Uterus (tissue), 2 donors: ENCODE measurements around the gene HJV.

Source experiments
- POLR2A ChIP-seq, 2 donors: fragments of 450-650 bp; IDR thresholded peaks; one replicate each; pipeline ENCODE4 v1.6.1; 2016; ENCODE audit warnings: antibody characterized with exemption in 2 of 2, mild to moderate bottlenecking in 1 of 2, moderate library complexity in 1 of 2
- TF ChIP-seq, protein P1 (sequence below), 4 experiments: fragments of 200-600 bp in 2 of 4; fragments of 450-650 bp in 2 of 4; sonication (generic) in 2 of 4; IDR thresholded peaks; one replicate each; pipeline ENCODE4 v1.5.1; 2016 to 2019; ENCODE audit warnings: antibody characterized with exemption in 4 of 4, mild to moderate bottlenecking in 2 of 4, moderate library complexity in 1 of 4

DNA sequence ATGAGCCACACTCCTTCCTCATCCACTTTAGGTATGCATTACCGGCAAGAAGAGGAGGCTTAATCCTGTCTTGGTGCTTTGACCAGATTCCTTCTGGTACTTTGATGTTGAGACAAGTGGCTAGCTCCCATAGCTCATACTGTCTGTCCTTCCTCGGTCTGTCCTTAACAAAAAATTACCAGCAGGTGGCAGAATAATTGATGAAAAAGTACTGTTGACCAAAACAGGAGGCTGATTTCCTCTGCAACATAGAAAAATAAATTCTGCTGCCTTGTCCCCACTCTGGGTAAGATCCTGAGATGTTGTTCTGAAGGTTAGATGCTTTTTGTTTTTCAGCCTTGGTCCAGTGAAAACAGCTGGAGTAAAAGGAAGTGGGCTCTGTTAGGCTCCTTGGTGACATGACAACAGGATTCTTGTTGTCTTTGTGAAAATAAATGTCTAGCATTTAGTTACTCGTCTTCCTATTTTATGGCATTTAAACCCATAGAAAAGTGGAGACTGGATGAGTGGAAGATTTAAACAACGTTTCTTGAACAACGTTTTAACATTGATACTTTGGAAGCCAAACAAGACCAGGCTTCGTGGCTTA lies 11.2 kb upstream of the HJV start:
- no peak for TF ChIP-seq POLR2A (IDR thresholded peaks at IDR 0.05)
- TF ChIP-seq, protein P1, sequence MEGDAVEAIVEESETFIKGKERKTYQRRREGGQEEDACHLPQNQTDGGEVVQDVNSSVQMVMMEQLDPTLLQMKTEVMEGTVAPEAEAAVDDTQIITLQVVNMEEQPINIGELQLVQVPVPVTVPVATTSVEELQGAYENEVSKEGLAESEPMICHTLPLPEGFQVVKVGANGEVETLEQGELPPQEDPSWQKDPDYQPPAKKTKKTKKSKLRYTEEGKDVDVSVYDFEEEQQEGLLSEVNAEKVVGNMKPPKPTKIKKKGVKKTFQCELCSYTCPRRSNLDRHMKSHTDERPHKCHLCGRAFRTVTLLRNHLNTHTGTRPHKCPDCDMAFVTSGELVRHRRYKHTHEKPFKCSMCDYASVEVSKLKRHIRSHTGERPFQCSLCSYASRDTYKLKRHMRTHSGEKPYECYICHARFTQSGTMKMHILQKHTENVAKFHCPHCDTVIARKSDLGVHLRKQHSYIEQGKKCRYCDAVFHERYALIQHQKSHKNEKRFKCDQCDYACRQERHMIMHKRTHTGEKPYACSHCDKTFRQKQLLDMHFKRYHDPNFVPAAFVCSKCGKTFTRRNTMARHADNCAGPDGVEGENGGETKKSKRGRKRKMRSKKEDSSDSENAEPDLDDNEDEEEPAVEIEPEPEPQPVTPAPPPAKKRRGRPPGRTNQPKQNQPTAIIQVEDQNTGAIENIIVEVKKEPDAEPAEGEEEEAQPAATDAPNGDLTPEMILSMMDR (IDR thresholded peaks at IDR 0.05) = peak; percentile 20 to 52 (median 38)
